Endothelial cell of umbilical vein (primary cell): ENCODE results near the gene HIGD1A. TPM values are rescaled to one million over a fixed set of nuclear protein-coding genes. Genes with fewer than 3 reads are reported as not detected.

ENCODE experiments used
- BruUV-seq: library from RNA; stranded (reverse); fragments of 400-500 nt; replicated peaks from 2 replicates; lab custom pipeline; 2021; lab: Mats Ljungman, UMichigan
- CTCF ChIA-PET: fragments of 300-600, 350-600 bp; sonication (Branson Sonifier 250); formaldehyde crosslinking; loops from one replicate; lab custom pipeline; 2021; ENCODE audit warnings: antibody characterized with exemption, inconsistent platforms; lab: Charles Lee
- POLR2A ChIA-PET: fragments of 300-600, 350-600 bp; sonication (Branson Sonifier 250); formaldehyde crosslinking; loops from one replicate; lab custom pipeline; 2021; ENCODE audit warnings: antibody characterized with exemption, inconsistent platforms; lab: Charles Lee
- DNase-seq: peaks from one replicate; pipeline ENCODE4 v3.0.0-alpha.2; 2011; ENCODE audit warnings: low read depth, low spot score
- FAIRE-seq: peaks from 2 replicates; lab custom pipeline; 2011; peaks lifted over from hg19 to GRCh38; lab: Jason Lieb, UNC
- H2AFZ ChIP-seq: 2 replicates; pipeline ENCODE4 v1.6.0; 2012; ENCODE audit warnings: low read depth, low read length, control low read depth, inconsistent platforms
- H3K27ac ChIP-seq: 2 replicates; pipeline ENCODE4 v1.5.1; 2011; ENCODE audit warnings: low read depth, mild to moderate bottlenecking, control low read depth, low read length, moderate library complexity; ENCODE audit not compliant: insufficient read depth
- H3K27me3 ChIP-seq, 2 experiments: 2 replicates each; pipeline versions ENCODE4 v1.6.0 to v1.6.1; 2011; ENCODE audit warnings: low read length in 2 of 2, mixed read lengths in 1 of 2; ENCODE audit not compliant: control insufficient read depth in 2 of 2, insufficient read depth in 2 of 2
- H3K36me3 ChIP-seq, 2 experiments: 2 replicates in 1 of 2; 3 replicates in 1 of 2; pipeline ENCODE4 v1.5.1; 2011; ENCODE audit warnings: low read length in 2 of 2, mild to moderate bottlenecking in 1 of 2, moderate library complexity in 1 of 2; ENCODE audit not compliant: control insufficient read depth in 2 of 2, insufficient read depth in 2 of 2; ENCODE audit errors: extremely low read depth in 1 of 2
- H3K4me1 ChIP-seq: 3 replicates; pipeline ENCODE4 v1.5.1; 2011; ENCODE audit warnings: mild to moderate bottlenecking, low read length; ENCODE audit not compliant: control insufficient read depth, insufficient read depth; ENCODE audit errors: extremely low read depth
- H3K4me2 ChIP-seq: 2 replicates; pipeline ENCODE4 v1.6.1; 2011; ENCODE audit warnings: low read length, control low read depth, mixed read lengths; ENCODE audit not compliant: insufficient read depth
- H3K4me3 ChIP-seq, 3 experiments: fragments of 200-600 bp in 1 of 3; sonication (generic), shearing (Covaris generic) in 1 of 3; replicated peaks in 1 of 3; 2 replicates each; pipeline ENCODE4 v1.5.1; 2011 to 2016; ENCODE audit warnings: control low read depth in 3 of 3, low read length in 3 of 3, mild to moderate bottlenecking in 2 of 3, inconsistent platforms in 1 of 3, low read depth in 1 of 3, moderate library complexity in 1 of 3; ENCODE audit not compliant: insufficient read depth in 1 of 3
- H3K79me2 ChIP-seq: 2 replicates; pipeline ENCODE4 v1.6.0; 2012; ENCODE audit warnings: low read length, inconsistent platforms; ENCODE audit not compliant: control insufficient read depth, insufficient read depth
- H3K9ac ChIP-seq: replicated peaks from 2 replicates; pipeline ENCODE3; 2011; ENCODE audit warnings: low read length, control low read depth; ENCODE audit not compliant: insufficient read depth; ENCODE audit errors: extremely low read depth
- H3K9me1 ChIP-seq: replicated peaks from 3 replicates; pipeline ENCODE4 v1.6.0; 2011; ENCODE audit warnings: mild to moderate bottlenecking, low read length; ENCODE audit not compliant: control insufficient read depth, insufficient read depth; ENCODE audit errors: extremely low read depth
- H3K9me3 ChIP-seq: replicated peaks from 2 replicates; pipeline ENCODE4 v1.5.1; 2012; ENCODE audit warnings: low read length, inconsistent platforms; ENCODE audit not compliant: control insufficient read depth, insufficient read depth
- H4K20me1 ChIP-seq: replicated peaks from 2 replicates; pipeline ENCODE3; 2011; ENCODE audit warnings: mild to moderate bottlenecking, low read length; ENCODE audit not compliant: control insufficient read depth, insufficient read depth; ENCODE audit errors: extremely low read depth
- EZH2 ChIP-seq: IDR thresholded peaks from 2 replicates; pipeline ENCODE4 v1.6.1; 2012; ENCODE audit warnings: borderline replicate concordance, low read depth, mild to moderate bottlenecking, moderate library complexity, low read length, inconsistent platforms; ENCODE audit not compliant: severe bottlenecking
- FOS ChIP-seq: IDR thresholded peaks from 2 replicates; pipeline ENCODE4 v1.6.1; 2011; ENCODE audit warnings: mild to moderate bottlenecking, low read length, moderate library complexity, borderline replicate concordance; ENCODE audit not compliant: insufficient read depth
- GATA2 ChIP-seq: IDR thresholded peaks from 2 replicates; pipeline ENCODE4 v1.7.0; 2011; ENCODE audit warnings: low read depth, mild to moderate bottlenecking, moderate library complexity, mixed read lengths, low read length; ENCODE audit not compliant: insufficient read length, insufficient read depth
- JUN ChIP-seq: IDR thresholded peaks from 2 replicates; pipeline ENCODE4 v1.6.1; 2011; ENCODE audit warnings: borderline replicate concordance, low read depth; ENCODE audit not compliant: insufficient read length, insufficient read depth
- MAX ChIP-seq: IDR thresholded peaks from 2 replicates; pipeline ENCODE4 v1.6.1; 2011; ENCODE audit not compliant: insufficient read depth, insufficient read length
- MYC ChIP-seq: IDR thresholded peaks from one replicate; pipeline ENCODE4 v1.6.1; 2011; ENCODE audit warnings: mild to moderate bottlenecking, low read depth, low read length
- POLR2A ChIP-seq: IDR thresholded peaks from 2 replicates; pipeline ENCODE4 v1.6.1; 2012; ENCODE audit warnings: low read depth, mild to moderate bottlenecking, control low read depth, low read length
- POLR2AphosphoS5 ChIP-seq: IDR thresholded peaks from 2 replicates; pipeline ENCODE4 v1.6.1; 2012; ENCODE audit warnings: low read depth, mild to moderate bottlenecking, control low read depth, low read length, moderate library complexity; ENCODE audit not compliant: insufficient read depth
- dilution Hi-C: fragments of 300-500 bp; cut with MboI; formaldehyde crosslinking; loops from one replicate; pipeline ENCODE4 v1.15.0; 2019; ENCODE audit warnings: low sequenced_read_pairs; ENCODE audit not compliant: extremely low pct_ligation_motif_present
- intact Hi-C: fragments of 100-400 bp; cut with micrococcal nuclease; formaldehyde crosslinking; loops from one replicate; pipeline ENCODE4 v1.10.0; 2022
- polyA plus RNA-seq, 4 experiments: library from polyadenylated mRNA; depleted of rRNA in 3 of 4; stranded (reverse) in 3 of 4; unstranded in 1 of 4; fragments of >200 nt; gene quantifications; 2 replicates each; pipeline versions ENCODE4 v1.2.1 to v1.2.3, GENCODE V29; 2011 to 2012; ENCODE audit warnings: missing spikeins in 1 of 4
- total RNA-seq: library from RNA; stranded (reverse); gene quantifications from 2 replicates; pipeline ENCODE4 v1.2.3, GENCODE V29; 2021
- TF ChIP-seq, protein P1 (sequence below), 2 donors: IDR thresholded peaks; 1 replicate in 1 of 2; 2 replicates in 1 of 2; pipeline ENCODE4 v1.5.1; 2011; ENCODE audit warnings: low read length in 2 of 2, mild to moderate bottlenecking in 2 of 2, moderate library complexity in 2 of 2, control low read depth in 1 of 2, inconsistent platforms in 1 of 2, low read depth in 1 of 2; ENCODE audit not compliant: insufficient read depth in 1 of 2; ENCODE audit errors: extremely low read depth in 1 of 2

Gene HIGD1A
- total and polyA plus RNA-seq, 2 donors (not counting 3 experiments of a cell fraction or from before 2014, with no cell fraction given) = 59.5 to 68.9 TPM

DNA sequence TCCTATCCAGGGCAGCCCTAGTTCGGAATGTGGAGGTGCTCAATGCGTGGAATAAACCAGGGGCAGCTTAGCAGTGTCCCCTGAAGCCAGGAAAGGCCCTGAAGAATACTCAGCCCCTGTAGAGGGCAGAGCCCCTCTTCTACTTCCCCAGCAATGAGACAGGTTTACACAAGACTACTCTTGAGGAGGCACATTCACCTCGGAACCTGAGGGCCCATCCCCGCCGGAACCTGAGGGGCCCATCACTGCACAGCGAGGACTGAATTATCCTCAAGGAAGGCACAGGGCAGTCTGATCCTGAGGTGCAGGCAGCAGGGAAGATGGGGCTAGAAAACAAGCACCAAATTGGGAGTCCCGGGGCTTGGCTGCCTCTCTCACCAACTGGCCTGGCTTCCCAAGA is 53.5 kb downstream of the HIGD1A start:
- Histone ChIP-seq H4K20me1 (no peaks in the 10 kb centered on the region), H3K79me2 (no peaks in the 10 kb centered on the region), H3K9me1 (no peaks in the 10 kb centered on the region), H3K27ac (no peak overlapping the region), H2AFZ (no peak overlapping the region), H3K4me2 (no peak overlapping the region), H3K4me1 (no peaks in the 10 kb centered on the region), H3K9ac (no peak overlapping the region), H3K27me3 (peaks cover 0 to 2% of the 10 kb centered on the region in 2 experiments), H3K36me3 (no peaks in the 10 kb centered on the region), H3K4me3 (no peak overlapping the region), H3K9me3 (no peaks in the 10 kb centered on the region)
- intact Hi-C loops = no loop called here
- FAIRE-seq (no peak), DNase-seq (no peak)
- dilution Hi-C loops = no loop called here
- BruUV-seq = no TSS peak
- no peak for TF ChIP-seq MYC
- TF ChIP-seq, protein P1, sequence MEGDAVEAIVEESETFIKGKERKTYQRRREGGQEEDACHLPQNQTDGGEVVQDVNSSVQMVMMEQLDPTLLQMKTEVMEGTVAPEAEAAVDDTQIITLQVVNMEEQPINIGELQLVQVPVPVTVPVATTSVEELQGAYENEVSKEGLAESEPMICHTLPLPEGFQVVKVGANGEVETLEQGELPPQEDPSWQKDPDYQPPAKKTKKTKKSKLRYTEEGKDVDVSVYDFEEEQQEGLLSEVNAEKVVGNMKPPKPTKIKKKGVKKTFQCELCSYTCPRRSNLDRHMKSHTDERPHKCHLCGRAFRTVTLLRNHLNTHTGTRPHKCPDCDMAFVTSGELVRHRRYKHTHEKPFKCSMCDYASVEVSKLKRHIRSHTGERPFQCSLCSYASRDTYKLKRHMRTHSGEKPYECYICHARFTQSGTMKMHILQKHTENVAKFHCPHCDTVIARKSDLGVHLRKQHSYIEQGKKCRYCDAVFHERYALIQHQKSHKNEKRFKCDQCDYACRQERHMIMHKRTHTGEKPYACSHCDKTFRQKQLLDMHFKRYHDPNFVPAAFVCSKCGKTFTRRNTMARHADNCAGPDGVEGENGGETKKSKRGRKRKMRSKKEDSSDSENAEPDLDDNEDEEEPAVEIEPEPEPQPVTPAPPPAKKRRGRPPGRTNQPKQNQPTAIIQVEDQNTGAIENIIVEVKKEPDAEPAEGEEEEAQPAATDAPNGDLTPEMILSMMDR (IDR thresholded peaks at IDR 0.05; ENCODE audit: extremely low read depth in 1 of 2, insufficient read depth in 1 of 2, low read depth in 1 of 2, low read length in 2 of 2) = no peak
- TF ChIP-seq EZH2 = no peak
- TF ChIP-seq JUN = no peak
- TF ChIP-seq FOS = no peak
- TF ChIP-seq GATA2 = no peak
- TF ChIP-seq POLR2AphosphoS5 = no peak
- no peak for TF ChIP-seq MAX
- TF ChIP-seq POLR2A = no peak
- POLR2A ChIA-PET = no interaction called here
- CTCF ChIA-PET = no interaction called here
